SH-SY5Y (cell line): ENCODE results near the gene PRG2.

Experiments used
- GATA2 ChIP-seq: IDR thresholded peaks from 2 replicates; pipeline ENCODE4 v1.6.1; 2011; ENCODE audit warnings: mild to moderate bottlenecking, low read depth, low read length
- GATA3 ChIP-seq: IDR thresholded peaks from 2 replicates; pipeline ENCODE4 v1.6.1; 2011; ENCODE audit warnings: low read depth, mild to moderate bottlenecking, low read length, moderate library complexity

The PRG2 gene

DNA sequence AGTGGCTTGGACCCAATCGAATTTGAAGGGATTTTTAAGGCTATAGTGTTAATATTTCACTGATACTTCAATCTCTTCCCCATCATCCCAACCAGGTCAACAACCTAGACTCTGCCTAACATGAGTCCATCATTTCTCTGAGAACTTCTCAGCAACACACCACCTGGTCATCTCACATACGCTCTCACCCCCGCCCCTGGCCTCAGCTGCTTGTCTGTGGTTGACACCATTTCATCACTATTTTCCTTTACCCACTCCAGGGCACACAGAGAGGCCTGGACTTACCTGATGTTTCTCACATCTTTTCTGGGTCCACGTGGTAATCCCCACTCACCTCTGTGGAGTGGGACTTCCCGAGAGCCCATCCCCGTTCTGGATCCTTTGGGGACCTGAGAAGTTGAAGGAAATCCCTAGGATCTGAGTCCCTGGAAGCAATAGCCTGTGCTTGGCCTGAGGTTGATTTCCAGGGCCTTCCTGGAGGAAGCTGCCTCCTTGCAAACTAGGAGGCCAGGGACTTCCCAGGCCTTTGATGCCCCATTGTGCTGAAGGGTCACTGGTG lies 49.1 kb downstream of the PRG2 start:
- TF ChIP-seq GATA3 (no peak), GATA2 (no peak)

- TF ChIP-seq GATA3 (no peak), GATA2 (no peak)
Observed at GRCh38 chr11:57340039-57340615, 50.3 kb downstream of the PRG2 start.

DNA sequence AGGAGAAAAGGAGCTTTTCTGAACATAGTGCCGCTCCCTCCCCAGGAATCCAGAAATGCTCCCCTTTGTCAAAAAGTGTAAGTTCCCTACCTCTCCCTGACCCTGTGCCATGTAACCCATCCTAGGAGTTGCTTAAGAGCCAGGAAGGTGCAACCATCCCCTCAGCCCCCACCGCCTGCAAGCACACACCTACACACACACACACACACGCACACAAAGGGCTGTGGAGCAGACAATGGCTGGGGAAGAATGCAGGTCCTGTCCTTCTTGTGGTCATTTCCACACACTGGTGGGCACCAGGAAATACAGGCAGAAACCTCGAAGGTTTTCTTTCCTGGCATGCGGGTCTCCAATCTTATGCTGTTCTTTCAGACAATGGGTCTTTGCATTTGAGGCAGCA lies 51.1 kb downstream of the PRG2 start:
- no peak for TF ChIP-seq GATA3
- no peak for TF ChIP-seq GATA2

DNA sequence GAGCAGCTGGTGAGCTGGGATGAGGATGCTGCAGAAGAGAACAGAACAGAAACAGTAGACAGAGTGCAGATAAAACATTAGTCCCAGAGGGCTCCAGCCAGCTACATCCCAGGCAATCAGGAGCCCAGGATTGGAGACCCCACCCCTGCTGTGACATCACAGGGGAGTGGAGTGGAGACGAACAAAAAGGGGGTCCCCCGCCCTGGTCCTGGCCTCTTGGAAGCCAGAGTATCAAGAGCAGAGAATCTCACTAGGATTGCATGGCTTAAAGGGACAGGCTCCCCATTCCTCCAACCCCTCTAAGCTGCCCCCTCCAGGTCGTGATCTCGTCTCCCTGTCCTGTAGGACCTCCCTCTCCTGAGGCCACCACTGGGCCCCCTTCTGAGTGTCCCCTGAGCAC lies 52.3 kb downstream of the PRG2 start, which contains the start of gene P2RX3:
TSS of gene P2RX3 (plus strand) at position 211 of the 400 bp plus-strand sequence. CDS start 199 bp downstream, outside the sequence.
- TF ChIP-seq GATA3 (no peak), GATA2 (no peak)
